Fibroblast of the aortic adventitia (primary cell): ENCODE measurements around the gene SEPTIN14. TPM values are rescaled to one million over a fixed set of nuclear protein-coding genes. Genes with fewer than 3 reads are reported as not detected.

Experiments
- small RNA-seq: library from RNA; depleted of rRNA; stranded (forward); fragments of <200 nt; gene quantifications from one replicate; pipeline ENCODE3, GENCODE V24; 2012
- total RNA-seq: library from RNA; depleted of rRNA; stranded (reverse); fragments of >200 nt; gene quantifications from 2 replicates; pipeline ENCODE4 v1.2.3, GENCODE V29; 2012; ENCODE audit warnings: low replicate concordance

The SEPTIN14 gene
- total RNA-seq, 1 donor: not detected

Small RNA genes within 50 kb of the gene (small RNA-seq; reads per million reads assigned to genes)
- gene AC092647.1 (not detected), gene AC092647.2 (not detected), gene RNU6-1126P (not detected)

Other genes starting within 250 kb of the SEPTIN14 start
- 2.9 and 16.8 TPM in 2 replicates for gene ZNF713, start 24.7 kb upstream of the SEPTIN14 start, total RNA-seq
- 9.0 and 15.8 TPM in 2 replicates for gene MRPS17, start 89.1 kb upstream of the SEPTIN14 start, total RNA-seq
- gene NIPSNAP2, start 101.8 kb upstream of the SEPTIN14 start, total RNA-seq: 32.2 and 55.0 TPM in 2 replicates
- 48.8 and 84.3 TPM in 2 replicates for gene PSPH, start 188.7 kb upstream of the SEPTIN14 start, total RNA-seq
- gene CCT6A, start 189.0 kb upstream of the SEPTIN14 start, total RNA-seq: 188 and 193 TPM in 2 replicates
- gene SUMF2, start 201.5 kb upstream of the SEPTIN14 start, total RNA-seq: 177 and 199 TPM in 2 replicates
- gene PHKG1, start 230.2 kb upstream of the SEPTIN14 start, total RNA-seq: 2.3 and 3.4 TPM in 2 replicates
- gene CHCHD2, start 243.7 kb upstream of the SEPTIN14 start, total RNA-seq: 175 and 348 TPM in 2 replicates